ENCODE measurements around the gene SRGAP3. TPM values are rescaled to one million over a fixed set of nuclear protein-coding genes. Genes with fewer than 3 reads are reported as not detected.

The SRGAP3 gene
- total and polyA plus RNA-seq, 10 of the 15 experiments (the other 5 are each of a cell fraction or from before 2014, with no cell fraction given), result 0.32 to 1.7 (median 0.99) TPM

- no peak overlapping the region for H3K27ac ChIP-seq (ENCODE audit: control insufficient read depth, insufficient read depth)
- no TSS peak for BruUV-seq (replicated peaks)
Observed at GRCh38 chr3:9099702-9100512, 149.5 kb downstream of the SRGAP3 start.

More at GRCh38 chr3:9099702-9100512, 149.5 kb downstream of the SRGAP3 start:
- POLR2A ChIA-PET, result interaction anchor here (0.5 kb wide), 1 partner anchor 1015 kb away, joined by 4 read pairs; no protein-coding TSS in a partner anchor
- RAD21 ChIA-PET (ENCODE audit: unreplicated experiment), result no interaction called here
- intact Hi-C loops (cut with micrococcal nuclease; ENCODE audit: unreplicated experiment), result no loop called here
- 0 out of 2 replicates have a peak, but pooled peaks have one; percentile 6 for TF ChIP-seq IRF3 (IDR thresholded peaks at IDR 0.05)
- no peak for TF ChIP-seq BACH1 (IDR thresholded peaks at IDR 0.05; ENCODE audit: borderline replicate concordance)
- no peak overlapping the region for H3K9ac ChIP-seq (ENCODE audit: control insufficient read depth, insufficient read depth, low read length)
- DNase-seq (ENCODE audit: low read depth, low spot score), result no peak
- no peak; the same call in 2 of the 3 replicates for ATAC-seq
- no peaks in the 10 kb centered on the region for H4K20me1 ChIP-seq (ENCODE audit: control insufficient read depth, insufficient read depth)
- no peaks in the 10 kb centered on the region for H3K9me3 ChIP-seq (replicated peaks; ENCODE audit: control insufficient read depth, insufficient read depth, low read length)
- CTCF ChIA-PET, result no interaction called here
- H3K4me2 ChIP-seq (ENCODE audit: control insufficient read depth, insufficient read depth), result peak overlapping the region; percentile 25; the same call in 1 of the 2 replicates
- no peaks in the 10 kb centered on the region for H3K79me2 ChIP-seq (ENCODE audit: control insufficient read depth, insufficient read depth, low read length)
- no peak overlapping the region for H3K4me3 ChIP-seq
- no peak for FAIRE-seq
- peaks cover 7% of the 10 kb centered on the region; the same call in 1 of the 2 replicates for H3K4me1 ChIP-seq (ENCODE audit: control insufficient read depth, insufficient read depth, low read length)
- H2AFZ ChIP-seq (ENCODE audit: control insufficient read depth, low read depth, low read length), result peak overlapping the region; percentile 8; the same call in 1 of the 2 replicates
- H3K27me3 ChIP-seq (replicated peaks in 1 of 2; ENCODE audit: control insufficient read depth in 2 of 2, insufficient read depth in 2 of 2, low read length in 1 of 2), result no peaks in the 10 kb centered on the region
- SMC1A ChIA-PET (ENCODE audit: uncharacterized antibody, unreplicated experiment), result no interaction called here
- WGBS (ENCODE audit: insufficient coverage, insufficient replicate concordance, low lambda C conversion rate, missing lambda C conversion rate), result 62% methylated on average over 12 of the region's 12 CpGs
- no peaks in the 10 kb centered on the region for H3K36me3 ChIP-seq (ENCODE audit: control insufficient read depth in 2 of 2, insufficient read depth in 2 of 2, low read length in 1 of 2)
- in situ Hi-C loops (cut with MboI), result no loop called here
